Activated T-cell treated with anti-CD3 and anti-CD28 coated beads, Interleukin-2, amount 50 U/mL, for 48 hours (primary cell): ENCODE data around the gene CYP26A1.
"Not testable (repeated sequence)": the region's sequence is repeated elsewhere in the genome, so short reads cannot be mapped to it uniquely, and the experiment has no call there.

Experiments
- DNase-seq, 2 experiments: peaks; one replicate each; pipeline ENCODE4 v3.0.0-alpha.2; 2020

Gene CYP26A1

DNA sequence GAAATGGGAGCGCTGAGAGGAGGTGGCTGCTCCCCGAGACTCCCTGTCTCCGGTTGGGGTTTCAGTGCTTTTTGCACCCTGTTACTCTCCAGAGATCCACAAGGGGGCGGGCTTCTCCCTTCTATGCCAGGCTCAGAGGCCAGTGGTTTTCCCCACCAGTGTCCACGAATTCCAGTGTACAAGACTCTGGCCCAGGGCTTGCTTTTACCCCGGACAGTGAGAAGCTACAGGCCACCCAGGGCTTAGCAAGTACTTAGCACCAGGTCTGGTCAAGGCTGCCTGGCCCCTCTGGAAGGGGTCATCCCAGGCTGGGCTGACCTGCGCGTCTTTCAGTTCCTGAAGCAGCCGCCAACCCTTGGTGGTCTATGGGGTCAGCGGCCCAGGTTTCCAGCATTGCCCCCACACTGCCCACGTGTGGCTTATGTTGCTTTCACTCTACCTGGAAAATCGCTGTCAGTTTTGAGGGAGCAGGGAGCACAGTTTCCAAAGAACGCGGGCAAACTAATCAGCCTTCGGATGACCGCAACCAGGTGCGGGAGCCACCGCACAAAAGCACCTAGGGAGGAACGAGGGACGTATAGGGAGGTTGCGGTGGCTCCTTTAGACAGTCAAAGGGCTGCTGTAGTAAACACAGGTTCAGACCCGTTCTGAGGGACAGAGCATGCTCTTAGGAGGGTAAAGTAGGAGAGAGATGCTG, 6.8 kb downstream of the CYP26A1 start:
- DNase-seq, result peak; percentile 65 to 70

DNA sequence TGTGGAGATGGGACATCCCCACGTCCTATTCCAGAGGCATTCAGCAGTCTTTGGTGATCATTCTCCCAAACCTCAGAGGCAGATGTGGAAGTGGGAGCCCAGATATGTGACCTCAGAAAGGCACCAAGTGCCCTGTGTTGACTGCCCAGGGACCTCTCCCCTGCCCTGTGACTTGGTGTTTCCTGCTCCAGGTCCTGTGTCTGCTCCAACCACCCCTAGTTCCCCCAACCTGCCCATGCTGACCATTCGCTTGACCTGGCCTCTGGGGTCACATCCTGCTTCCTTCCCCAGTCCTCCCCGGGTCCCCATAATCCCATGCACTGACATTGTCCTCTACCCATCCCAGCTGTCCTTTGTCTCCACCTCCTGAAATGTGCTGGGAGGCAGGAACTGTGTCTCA, 7.6 kb downstream of the CYP26A1 start:
- DNase-seq, result no peak

DNA sequence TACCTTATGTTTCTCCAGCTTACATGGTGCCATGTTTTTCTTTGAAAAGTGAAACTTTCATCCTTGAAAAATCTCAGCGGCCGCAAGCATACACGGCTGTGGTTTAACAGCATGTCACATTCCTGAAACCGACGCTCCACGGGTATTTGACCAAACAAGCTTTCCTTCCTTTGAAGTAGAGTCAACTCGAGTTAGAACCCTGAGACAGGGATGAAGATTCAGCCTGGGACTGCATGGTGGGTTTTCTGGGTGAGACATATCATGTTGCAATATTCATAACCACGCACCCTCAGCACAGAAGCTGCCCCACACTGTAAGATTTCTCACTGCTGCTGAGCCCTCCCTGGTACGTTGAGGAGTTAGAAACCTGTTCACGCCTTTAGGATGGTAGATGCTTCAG, 8.1 kb downstream of the CYP26A1 start:
- DNase-seq, result no peak

DNA sequence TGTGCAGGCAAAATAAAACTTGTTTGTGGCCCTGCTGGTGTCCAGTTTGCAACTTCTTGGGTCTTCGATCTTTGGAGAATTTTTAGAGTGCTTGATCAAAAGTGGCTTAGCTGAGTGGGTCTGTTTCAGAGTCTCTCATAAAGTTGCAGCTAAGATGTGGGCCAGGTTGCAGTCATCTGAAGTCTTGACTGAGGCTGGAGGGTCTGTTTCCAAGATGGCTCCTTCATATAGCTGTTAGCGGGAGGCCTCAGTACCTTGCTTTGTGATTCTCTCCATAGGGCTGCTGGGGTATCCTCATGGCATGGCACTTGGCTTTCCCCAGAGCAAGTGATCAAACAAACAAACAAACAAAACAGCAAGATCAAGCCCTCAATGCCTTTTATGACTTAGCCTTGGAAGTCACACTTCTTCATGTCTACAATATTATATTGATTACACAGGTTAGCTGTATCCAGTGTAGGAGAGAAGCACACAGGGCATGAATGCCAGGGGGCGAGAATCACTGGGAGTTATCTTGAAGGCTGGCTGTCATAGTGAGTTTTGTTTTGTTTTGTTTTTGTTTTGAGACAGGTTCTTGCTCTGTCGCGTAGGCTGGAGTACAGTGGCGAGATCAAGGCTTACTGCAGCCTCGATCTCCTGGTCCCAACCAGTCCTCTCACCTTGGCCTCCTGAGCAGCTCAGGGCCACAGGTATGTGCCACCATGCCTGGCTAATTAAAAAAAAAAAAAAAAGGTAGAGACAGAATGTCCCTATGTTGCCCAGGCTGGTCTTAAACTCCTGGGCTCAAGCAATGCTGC, 10.2 kb downstream of the CYP26A1 start:
- DNase-seq, result no peak

DNA sequence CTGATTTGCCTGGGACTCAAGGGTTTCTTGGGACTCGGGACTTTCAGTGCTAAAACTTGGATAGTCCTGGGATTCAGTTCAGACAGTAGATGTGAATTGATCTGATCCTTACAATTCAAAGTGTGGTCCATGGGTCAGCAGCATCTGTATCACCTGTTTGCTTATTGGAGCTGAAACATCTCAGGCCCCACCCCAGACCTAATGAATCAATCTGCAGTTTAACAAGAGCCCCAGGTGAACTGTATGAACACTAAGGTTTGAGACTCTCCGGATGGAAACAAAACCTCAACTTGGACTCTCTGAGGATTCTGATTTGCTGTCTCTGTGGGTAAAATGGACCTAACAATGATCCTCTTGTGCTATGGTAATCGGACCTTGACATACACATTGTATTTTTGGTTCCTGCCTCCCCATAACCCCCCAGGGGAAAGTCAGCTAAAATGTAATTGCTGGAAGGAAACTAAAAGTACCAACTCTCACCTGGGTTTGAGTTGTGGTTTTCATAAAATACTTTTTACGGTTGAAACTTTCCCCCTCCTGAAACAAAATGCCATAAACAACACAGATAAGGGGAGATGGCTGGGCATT, 11.7 kb downstream of the CYP26A1 start:
- no peak for DNase-seq

DNA sequence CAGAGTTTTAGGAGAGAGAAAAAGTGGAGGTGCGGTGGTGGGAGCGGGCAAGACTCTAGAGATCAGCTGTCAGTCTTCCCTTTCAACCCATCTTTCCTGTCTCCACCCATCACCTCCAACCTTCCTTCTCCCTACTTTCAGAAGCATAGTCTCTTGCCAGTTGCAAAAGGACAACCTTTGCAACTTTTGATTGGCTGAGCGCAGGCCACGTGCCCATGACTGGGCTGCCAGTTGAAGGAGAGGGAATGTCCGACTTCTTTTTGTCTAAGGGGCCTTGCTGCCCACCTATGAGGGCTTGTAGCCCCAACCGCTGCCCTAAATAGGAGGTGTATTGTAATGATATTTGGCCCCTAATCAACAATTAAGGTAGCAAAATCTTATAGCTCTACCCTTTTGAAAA, 12.6 kb downstream of the CYP26A1 start:
- DNase-seq, result no peak

DNA sequence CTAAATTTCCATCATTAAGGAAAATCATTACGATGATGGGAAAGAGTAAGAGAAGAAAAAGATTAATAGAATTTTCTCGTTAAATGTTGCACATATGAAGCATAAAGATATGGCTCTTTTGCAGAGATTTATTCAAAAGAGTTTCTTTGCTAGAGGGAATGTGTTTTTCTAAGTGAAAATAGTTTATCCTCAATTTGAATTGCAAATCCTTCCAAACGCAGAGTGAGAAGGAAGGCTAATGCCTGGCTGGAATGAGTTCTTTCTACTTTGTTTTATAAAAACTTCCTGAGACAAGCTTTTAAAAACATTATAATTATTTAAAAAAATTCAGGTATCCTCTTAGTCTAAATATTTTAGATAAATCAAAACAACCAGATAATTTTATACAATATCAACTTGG, 14.2 kb downstream of the CYP26A1 start:
- no peak for DNase-seq

DNA sequence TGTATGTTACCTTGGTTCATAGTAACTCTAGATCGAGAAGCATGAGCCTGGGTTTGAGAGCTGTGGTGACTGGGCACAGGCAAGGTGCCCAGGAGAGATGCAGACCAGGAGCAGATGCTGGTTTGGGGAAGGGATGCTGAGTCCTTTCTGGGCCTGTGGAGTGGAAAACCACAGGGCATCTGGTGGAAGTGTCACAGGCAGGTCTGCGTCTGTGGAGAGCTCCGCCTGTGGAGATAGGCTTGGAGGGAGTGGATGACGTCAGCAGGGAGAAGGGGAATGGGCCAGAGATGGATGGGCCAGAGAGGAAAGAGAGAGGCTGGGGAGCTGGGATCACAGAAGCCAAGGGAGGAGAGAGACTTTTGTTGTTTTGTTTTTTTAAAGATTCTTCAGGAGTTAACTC, 14.8 kb downstream of the CYP26A1 start:
- DNase-seq, result no peak

DNA sequence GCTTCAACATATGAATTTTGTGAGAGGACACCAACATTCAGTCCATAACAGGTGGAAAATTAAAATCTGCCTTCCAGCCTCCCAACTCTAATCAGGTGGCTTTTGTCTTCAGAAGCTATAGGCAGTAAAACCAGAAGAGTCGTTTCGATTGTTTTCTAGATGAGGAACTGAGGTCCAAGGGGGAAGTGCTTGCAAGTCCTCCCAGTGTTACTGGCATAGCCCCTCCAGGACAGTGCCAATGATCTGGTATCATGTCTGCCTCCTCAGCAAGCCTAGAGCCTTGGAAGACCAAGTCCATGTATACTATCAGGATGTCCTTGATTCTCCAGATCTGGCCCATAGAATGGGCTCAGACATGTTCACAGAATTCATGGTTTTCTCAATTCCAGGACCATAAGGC, 16.9 kb downstream of the CYP26A1 start:
- DNase-seq, result no peak

DNA sequence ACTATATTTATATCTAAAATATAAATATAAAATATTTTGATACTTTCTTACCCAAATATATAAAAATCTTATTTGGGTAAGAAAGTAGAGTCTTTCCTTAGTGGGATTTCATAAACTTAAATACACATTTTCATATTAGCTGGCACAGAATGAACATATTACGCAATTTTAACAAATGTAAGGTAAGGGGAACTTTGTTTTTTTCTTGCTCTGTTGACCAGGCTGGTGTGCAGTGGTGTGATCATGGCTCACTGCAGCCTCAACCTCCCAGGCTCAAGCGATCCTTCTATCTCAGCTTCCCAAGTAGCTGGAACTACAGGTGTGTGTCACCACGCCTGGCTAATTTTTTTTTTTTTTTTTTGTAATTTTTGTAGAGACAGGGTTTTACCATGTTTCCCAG, 18.3 kb downstream of the CYP26A1 start:
- no peak for DNase-seq

DNA sequence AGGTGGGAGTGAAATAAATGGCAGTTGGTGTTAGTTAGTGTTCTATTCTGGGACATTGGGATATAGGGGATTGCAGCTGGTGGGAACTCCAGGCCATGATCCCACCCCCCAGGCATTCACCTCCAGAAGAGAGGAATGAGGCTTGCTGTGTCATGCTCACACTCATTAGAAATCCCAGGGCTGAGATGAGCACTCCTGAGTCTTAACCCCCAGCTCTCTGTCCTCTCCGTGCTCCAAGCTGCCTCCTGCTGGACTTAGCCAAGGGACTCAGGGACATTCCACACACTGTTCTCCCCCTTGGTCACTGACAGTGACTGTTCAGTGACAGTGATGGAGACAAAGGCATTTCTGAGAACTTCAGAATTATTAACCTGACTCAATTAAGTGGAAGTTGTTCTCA, 21.5 kb downstream of the CYP26A1 start:
- DNase-seq, result no peak

DNA sequence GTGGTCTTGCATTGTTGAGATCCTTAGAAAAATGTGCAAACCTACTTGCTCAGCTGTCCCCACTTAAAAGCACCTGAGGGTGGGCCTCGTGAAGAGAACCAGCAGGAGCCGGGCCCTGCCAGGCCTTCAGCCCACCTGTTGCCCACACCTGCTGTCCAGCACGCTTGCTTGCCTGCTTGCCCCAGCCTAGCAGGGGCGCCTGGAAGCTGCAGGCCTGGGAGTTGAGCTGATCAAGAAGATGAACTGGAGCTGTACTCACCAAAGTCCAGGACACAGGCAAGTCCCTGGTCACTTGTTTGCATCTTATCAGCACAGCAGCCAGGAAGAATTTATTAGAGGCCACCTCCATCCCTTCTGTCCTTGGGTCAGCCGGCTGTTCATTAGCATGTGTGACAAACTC, 23.2 kb downstream of the CYP26A1 start:
- no peak for DNase-seq

DNA sequence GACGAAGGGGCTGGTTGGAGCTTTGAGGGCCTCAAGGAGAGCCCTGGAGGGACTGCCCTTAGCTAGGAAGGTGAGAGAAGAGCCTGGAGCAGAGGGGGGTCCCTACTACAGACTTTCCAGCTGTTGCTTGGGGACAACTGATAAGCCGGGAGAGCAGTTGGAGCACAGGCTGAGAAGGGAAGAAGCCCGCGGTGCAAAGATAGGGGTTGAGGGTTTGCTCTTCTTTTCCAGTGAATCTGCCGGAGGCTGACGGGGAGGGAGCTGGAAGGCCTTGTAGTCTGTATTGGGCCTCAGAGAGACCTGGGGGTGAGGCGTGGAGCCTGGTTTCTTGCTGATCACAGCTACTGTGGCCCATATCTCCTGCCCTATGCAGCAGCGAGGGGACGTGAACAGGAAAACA, 23.7 kb downstream of the CYP26A1 start:
- DNase-seq, result no peak

DNA sequence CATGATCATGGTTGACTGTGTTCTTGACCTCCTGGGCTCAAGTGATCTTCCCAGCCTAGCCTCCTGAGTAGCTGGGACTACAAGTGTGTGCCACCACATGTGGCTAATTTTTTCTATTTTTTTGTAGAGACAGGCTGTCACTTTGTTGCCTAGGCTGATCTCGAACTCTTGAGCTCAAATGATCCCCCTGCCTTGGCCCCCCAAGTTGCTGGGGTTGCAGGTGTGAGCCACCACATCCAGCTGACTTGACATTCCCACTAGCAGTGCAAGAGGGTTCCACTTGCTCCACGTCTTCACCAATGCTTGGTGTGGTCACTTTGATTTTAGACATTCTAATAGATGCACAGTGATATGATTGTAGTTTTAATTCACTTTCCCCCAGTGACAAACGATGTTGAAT, 25.1 kb downstream of the CYP26A1 start:
- no peak for DNase-seq

DNA sequence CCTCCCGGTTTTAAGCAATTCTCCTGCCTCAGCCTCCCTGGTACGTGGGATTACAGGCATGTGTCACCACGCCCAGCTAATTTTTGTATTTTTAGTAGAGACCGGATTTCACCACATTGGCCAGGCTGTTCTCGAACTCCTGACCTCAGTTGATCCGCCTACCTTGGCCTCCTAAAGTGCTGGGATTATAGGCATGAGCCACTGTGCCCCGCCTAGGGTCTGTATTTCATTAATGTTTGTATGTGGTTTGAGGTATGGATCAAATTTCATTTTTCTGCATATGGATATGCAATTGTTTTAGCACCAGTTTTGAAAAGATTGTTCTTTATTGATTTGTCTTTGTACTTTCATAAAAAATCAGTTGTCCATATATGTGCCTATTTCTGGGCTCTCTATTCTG, 26.0 kb downstream of the CYP26A1 start:
- DNase-seq, result no peak

DNA sequence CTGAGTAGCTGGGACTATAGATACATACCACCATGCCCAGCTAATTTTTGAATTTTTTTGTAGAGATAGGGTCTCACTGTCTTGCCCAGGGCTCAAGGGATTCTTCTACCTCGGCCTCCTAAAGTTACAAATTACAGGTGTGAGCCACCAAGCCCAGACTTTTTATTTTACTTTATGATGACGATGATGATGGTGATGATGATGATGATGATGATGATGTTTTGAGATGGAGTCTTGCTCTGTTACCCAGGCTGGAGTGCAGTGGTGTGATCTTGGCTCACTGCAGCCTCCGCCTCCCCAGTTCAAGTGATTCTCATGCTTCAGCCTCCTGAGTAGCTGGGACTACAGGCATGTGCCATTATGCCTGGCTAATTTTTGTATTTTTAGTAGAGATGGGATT, 27.5 kb downstream of the CYP26A1 start:
- DNase-seq, result not testable (repeated sequence)

DNA sequence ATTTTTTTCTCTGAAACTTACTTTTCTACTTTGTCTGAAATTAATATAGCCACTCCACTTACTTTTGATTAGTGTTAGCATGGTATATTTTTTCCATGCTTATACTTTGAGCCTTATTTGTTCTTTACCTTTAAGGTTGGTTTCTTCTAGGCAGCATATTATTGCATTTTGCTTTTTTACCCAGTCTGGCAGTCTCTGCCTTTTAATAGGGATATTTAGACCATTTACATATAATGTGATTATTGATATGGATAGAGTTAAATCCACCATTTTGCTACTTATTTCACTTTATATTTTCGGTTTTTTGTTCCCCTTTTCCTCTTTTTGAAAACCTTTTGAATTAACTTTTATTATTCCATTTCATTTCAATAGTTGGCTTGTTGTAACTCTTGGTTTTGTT, 30.3 kb downstream of the CYP26A1 start:
- DNase-seq, result no peak

DNA sequence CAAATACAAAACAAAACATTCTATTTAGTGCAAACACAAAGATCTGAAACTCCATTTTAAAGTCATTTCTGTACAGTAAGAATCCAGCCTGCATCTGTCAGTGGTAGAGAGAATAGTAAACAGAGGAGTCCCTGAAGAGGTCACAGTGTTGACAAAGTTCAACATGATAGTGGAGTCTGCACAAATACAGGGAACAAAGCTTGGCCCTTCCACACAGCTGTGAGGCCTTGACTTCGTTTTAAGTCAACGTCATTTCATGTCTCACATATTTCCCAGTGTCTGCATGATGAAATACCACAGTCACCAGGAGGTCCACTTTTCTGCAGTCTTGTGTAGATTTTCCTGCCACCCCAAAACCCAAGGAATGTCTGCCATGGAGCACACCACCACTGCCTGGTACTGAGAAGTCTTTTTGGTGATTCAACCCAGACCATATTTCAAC, 33.0 kb downstream of the CYP26A1 start:
- DNase-seq, result no peak

DNA sequence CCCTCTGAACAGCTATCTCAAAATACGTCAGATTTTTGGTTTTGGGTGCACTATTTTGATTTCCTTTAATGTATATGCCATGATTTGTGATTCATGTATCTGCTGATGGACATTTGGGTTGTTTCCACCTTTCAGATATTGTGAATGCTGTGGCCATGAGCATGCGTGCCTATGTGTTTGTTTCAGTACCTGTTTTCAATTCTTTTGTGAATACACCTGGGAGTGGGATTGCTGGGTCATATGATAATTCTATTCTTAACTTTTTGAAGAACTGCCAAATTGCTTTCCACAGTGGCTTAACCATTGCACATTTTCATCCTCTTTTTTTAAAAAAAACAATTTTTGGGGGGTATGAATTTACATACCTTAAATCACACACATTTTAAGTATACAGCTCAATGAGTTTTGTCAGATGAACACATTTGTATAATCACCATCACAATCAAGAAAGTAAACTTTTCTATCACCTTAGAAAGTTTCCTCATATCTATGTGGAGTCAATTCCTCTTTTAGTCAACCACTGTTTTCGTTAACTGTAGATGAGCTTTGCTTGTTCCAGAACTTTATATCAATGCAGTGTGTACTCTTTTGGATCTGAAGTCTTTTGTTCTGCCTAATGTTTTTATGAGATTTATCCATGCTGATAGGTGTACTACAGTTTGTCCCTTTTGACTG, 36.9 kb downstream of the CYP26A1 start:
- no peak for DNase-seq

DNA sequence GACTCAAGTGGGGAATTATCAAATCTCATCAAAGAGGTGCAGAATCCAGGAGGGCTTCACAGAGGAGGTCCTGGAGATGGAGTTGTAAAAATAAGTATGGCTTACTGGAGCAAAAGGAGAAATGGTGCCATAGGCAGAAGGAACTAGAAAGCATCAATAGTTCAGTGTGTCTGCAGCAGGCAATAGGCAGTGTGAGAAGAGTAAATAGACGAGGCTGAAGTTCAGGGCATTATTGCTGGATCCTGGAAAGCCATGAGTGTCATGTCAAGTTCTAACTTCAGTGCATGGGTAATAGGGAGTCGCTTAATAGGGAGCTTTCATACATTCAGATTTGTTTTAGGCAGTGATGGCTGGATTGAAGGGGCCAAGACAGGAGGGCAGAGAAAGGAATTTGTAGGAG, 39.3 kb downstream of the CYP26A1 start:
- no peak for DNase-seq

DNA sequence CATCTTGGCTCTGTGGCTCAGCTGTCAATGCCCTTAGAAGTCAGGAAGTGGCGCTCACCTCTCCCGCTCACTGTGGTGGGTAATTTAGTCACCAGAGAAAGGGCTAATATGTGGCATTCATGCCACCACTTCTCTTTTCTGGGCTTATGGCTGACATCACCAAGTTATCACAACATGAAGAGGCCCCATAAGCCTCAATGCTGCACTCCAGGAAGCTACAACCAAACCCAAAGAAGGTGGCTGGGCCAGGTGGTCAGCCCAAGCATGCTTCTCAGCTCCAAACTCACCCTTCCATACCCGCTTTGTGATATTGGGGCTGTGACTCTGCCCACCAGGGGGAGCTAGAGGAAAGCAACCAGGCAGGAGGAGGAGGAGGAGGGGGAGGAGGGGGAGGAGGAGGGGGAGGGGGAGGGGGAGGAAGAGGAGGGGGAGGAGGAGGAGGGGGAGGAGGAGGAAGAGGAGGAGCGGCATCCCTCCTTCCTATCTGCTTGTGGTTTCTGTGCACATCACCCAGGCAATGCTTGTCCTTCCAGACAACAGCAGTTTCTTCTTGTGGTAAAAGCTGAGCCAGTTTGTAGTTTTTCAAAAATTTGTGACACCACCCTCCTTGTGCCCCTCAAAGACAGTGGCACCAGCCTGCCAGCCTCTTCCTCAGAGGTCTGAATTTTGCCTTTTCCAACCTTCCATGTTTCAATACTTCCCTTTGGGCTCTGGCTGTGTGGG, 42.1 kb downstream of the CYP26A1 start:
- DNase-seq, result peak; percentile 79 to 83

DNA sequence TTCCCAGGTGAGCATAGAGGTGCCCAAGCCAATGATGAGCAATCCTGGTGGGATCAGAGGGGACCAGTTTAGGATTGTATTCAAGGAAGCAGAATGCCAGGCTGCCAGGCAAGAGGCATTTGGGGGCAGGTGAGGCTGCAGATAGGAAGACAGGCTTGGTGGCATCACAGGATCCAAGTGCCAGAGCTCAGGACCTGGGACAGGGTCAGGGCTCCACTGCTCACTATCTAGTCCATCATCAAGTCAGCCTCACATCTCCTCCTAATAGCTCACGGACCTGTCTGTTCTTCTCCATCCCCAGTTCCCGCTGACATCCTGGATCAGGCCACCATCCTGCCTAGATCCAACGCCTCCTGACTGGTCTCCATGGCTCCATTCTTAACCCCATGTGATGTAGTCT, 47.6 kb downstream of the CYP26A1 start:
- DNase-seq, result no peak

DNA sequence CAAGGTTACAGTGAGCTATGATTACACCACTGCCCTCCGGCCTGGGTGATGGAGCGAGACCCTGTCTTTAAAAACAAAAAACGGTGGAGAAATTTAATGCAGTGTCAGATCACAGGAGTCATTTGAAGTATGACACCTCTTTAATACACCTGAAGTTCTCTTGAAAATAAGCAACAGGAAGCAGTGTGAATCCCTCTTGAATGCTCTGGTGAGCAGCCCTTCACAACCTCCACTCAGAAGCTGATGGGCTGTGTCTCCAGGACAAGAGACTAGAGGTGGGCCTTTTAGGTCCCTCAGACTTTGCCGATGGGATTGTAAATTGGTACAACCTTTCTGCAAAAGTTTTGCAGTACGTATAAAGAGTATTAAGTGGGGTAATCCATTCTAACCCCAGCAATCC, 50.1 kb downstream of the CYP26A1 start:
- DNase-seq, result no peak
